Mesenteric fat pad (tissue), 1 donor: Measurements from ENCODE around the gene TRPV5. TPM values are rescaled to one million over a fixed set of nuclear protein-coding genes. Genes with fewer than 3 reads are reported as not detected.

Source experiments
- DNase-seq: peaks from one replicate; pipeline ENCODE4 v3.0.0-alpha.2; 2020; ENCODE audit warnings: low spot score
- total RNA-seq: library from RNA; stranded (reverse); fragmentation: NEBNext Ultra II Directional; extraction: Animal tissue kit (Norgen Biotek cat#: 25700); gene quantifications from one replicate; pipeline ENCODE4 v1.2.1, GENCODE V29; 2021
- donor health status: DM: yes; HTN: yes; CAD: no.

The TRPV5 gene
- total RNA-seq, 1 donor from 2014 or later, result not detected

DNA sequence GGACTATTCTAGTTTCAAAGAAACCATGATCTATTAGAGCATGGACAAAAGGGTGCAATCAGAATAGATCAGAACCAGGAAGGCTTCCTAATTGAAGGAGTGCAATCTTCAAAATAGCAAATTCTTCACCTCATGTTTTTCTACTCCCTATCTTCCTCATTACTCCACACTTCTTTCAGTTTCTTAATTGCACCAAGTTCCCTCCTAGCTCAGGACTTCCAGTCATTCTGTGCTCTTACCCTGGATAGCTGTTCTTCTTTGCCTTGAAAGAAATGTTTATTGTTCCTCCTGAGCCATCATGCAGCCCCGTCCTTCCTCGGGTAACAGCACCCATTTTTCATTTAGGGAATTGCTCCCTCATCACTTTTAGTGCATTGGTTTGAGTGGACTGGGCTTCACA lies 23.1 kb downstream of the TRPV5 start:
- no peak for DNase-seq

DNA sequence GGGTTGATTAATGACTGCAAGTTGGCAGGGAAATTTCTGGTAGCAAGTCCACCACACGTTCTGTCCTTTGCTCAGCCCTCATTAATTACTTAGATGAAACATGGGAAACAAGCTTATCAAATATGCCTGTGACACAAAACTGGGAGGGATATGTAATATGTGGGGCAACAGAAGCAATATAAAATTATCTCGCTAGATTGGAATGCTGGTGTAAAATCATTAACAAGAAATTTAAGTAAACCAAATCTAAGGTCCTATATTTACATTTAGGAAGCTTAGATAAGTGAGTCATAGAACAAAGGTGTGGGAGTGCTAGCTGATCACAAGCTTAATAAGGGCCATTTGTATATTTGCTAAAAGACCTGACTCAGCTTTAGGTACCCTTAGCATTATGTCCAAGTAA lies 23.5 kb downstream of the TRPV5 start:
- no peak for DNase-seq

DNA sequence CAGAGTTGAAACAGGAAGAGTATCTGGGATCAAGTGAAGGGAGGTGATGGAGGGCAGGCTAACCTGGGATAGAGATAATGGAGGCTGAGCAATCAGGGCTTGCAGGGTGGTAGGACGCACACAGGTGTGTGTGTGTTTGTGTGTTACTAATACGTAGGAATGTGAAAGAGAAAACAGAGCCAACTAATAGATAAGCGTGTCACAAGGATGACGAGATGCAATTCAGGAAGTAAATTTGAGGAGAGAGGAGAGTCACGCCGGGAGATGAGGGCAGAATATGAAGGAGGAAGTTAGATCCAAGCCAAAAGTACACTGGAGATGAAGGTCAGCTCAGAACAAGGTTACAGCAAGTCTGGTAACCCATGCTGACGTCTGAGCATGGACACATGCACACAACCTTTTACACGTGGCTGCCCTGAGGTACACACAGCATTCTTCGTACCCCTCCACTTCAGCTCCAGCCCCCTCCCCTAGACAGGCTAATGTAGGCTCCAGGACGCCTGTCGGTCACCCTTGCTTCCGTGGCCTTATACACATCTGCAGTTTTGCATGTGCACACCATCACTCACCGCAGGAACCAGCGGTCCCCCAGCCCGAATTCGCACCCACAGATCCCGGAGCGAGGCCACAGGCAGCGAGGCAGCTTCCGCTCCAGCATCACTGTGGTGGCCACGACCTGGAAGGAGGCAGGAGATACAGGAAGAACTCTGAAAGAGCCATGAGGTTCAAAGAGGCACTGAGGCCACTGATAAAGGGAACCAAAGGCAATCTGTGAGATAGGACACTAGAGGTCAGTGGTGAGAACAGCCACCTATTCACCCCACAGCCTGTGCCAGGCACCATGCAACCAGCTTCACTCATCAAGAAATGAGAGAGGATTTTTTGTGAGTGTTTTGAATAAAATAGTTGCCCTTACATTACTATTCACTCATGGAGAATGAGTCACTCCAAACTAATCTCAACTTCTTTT lies 24.3 kb downstream of the TRPV5 start:
- no peak for DNase-seq

DNA sequence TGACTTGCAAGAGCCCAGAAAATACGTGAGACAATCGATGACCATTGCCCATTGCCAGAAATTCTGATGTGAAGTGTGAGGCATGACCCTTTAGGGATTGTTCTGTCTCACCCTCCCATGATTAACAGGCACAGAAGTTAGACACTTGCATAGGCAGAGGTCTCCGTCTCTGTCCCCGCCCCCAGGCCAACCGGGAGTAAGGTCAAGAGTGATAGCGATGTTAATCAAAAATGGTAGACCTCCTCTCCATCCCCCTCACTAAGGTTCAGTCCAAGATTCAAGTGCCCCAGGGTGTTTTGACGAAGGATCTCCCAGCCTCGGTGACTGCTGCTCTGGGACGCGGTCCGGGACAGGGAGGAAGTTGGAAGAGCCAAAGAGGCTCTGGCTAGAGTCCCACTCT lies 25.3 kb downstream of the TRPV5 start:
- no peak for DNase-seq

DNA sequence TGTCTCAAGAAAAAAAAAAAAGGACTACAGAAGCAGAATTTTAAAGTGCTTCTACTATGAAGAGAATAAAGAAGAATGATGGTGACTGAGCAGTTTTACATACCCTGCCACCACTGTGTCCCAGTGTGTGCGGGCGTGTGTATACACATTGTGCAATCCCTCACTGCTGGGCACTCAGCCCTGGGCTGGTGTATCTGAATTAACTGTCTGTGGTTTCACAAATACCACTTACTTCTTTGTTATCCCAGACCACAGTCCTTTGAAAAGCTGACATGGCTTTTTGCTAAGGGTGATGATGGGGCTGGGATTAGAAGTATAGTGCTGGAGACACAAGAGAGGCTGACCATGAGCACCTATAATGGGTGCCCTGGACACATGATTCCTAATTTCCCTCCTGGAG lies 26.9 kb downstream of the TRPV5 start:
- DNase-seq, result no peak

DNA sequence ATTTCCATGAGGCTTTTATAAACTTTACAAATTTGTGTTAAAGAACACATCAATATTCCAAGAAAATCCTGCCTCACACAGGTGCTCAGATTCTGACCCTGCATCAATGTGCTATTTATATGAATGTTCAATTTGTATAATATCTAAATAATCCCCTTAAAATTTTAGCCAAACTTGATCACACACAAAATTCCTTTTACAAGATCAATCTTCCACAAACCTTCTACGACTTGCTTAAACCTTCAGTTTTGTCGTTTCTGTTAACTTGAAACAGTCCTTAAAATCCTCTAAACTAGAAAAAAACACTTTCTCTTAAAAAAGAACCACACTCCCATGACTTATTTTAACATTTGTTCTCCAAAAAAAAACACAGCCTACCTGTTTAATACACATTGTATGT lies 27.8 kb downstream of the TRPV5 start:
- DNase-seq, result no peak

DNA sequence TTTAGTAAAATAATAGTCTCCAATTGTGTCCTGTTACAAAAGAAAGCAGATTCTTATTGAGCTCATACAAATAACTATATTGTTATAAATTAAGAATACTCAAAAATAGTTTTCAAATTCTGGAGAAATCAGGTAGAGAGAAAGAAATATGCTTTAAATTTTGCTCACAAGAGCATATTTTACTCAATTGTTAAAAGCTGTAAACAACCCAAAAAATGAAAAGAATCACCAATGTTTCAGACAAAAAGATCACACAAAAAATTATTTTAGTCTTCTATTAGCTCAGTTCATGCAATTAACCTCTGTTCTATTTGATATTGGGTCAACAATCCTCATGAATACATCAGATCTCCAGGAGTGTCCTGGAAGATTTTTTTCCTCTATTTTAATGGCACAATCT lies 29.4 kb downstream of the TRPV5 start:
- no peak for DNase-seq

DNA sequence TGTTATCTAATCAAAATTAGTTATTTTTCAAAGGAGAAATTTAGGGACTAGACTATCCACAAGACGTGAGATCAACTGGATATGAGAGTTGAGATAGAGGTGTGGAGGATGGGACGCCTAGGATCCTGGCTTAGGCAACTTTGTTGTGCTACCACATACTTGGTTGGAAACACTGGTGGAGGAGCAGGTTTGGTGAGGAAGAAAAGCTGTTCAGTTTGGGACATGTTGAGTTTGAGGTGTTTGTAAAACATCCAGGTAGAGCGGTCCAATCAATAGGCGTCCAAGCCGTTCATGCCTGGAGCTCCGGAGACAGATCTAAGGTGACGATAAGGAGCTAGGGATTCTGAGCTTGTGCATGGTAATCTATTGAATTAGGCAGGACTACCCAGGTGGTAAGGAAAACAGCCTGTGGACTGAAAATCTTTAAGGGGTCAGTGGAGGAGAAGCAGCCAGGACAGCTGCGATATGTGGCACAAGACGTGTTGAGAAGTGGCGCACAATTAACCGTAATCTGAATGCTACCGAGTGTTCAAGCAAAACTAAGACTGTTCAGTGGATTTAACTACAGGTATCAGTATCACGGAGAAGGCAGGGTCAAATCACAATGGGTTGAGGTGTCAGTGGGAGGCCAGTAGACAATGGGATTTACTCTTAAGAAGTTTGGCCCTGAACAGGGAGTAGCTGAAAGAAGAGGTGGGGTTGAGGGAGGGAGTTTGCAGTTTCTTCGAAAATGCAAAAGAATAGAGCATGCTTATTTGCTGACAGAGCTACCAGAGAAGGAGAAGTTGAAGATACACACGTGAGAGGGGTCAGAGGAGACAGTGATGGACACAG lies 31.9 kb downstream of the TRPV5 start:
- DNase-seq, result no peak

DNA sequence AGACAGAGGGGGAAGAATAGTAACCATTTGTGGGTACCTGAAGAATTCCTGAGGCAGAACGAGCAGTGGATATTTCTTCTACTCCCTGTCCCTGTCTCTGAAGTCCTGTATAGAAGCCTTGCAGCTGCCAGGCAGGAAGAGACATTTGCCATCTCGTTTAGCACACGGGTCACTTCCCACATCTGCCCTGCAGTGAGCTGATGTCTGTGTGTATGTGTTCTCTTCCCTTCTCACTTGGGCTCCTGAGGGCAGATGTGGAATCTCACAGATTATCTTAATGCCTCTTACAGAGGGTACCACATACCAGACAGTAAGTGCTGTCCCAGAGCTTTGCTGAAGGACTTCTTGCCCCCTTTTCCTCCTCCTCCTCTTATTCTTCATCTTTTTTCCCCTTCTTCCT lies 33.9 kb downstream of the TRPV5 start:
- no peak for DNase-seq

DNA sequence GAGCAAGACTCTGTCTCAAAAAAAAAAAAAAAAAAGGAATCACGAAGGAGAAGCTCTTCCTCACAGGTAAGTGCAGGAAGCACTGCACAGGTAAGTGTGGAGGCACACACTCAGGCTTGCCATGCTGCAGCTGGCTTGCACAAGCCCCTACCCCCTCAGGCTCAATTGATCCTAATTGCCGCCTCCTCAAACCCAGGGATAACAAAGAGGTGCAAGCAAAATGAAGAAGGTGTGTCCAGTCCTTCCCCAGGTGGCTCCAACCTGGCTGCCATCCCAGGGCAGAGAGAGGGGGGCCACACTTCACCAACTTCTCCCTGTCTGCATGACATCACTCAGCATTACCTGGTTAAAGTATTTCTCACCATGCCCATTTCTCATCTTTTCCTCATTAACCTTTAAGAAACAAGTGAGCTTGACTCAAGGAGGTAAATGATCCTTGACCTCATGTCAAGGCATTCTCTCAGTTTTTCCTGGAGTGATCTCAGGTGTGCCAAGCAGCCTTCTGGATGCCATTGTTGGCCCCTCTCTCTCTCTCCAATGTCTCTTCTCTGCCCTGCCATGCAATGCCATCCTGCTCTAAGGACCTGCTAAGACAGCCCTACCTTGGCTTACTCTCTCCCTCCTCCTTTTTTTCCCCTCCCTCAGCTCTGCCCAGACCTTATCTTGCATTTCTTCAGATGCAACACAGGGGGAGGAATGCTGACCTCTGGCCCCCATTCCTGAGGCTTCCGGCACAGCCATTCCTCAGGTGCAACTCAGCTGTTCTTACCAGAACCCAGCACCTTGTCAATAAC lies 35.0 kb downstream of the TRPV5 start:
- no peak for DNase-seq

DNA sequence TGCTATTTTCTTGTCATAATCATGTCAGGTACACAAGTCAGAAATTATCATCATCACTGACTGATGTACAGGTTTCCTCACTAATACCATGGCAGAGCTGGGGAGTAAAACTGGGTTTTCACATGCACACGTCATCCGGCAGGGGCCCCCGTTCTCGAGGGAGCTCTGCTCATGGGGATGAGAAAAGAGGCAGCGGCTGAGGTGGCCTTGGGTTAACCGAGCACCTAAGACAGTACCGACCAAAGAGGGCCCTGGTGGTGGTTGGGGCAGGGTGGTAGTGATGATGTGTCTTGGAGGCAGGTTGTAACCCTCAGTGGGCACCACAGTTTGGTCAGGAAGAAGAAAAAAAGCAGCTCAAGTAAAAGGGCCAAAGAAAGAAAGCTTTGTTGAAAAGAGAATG lies 35.9 kb downstream of the TRPV5 start:
- no peak for DNase-seq

DNA sequence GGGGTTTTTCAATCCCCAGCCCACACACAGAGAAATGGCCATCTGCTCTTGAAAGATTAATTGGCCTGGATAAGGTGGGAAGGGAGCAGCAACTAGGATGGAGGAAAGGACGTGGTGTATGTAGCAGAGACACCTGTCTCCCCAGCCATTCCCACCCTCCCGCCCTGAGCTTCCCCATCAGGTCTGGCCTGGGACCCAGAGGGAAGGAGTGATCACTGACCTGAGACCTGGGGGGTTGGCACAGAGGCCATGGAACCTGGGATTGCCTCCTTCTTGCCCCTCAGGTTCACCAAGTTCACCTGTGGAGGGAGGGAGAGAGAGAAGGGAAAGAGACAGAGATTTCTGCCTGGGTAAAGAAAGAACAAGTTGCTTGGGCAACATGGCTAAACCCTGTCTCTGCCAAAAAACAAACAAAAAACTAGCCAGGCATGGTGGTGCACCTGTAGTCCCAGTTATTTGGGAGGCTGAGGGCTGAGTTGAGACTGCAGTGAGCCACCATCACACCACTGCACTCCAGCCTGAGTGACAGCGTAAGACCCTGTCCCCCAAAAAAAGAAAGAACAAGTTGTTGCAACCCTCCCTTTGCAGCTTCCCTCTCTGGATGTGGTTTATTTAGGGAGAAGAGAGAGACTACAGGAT lies 36.7 kb downstream of the TRPV5 start:
- DNase-seq, result peak; percentile 53

DNA sequence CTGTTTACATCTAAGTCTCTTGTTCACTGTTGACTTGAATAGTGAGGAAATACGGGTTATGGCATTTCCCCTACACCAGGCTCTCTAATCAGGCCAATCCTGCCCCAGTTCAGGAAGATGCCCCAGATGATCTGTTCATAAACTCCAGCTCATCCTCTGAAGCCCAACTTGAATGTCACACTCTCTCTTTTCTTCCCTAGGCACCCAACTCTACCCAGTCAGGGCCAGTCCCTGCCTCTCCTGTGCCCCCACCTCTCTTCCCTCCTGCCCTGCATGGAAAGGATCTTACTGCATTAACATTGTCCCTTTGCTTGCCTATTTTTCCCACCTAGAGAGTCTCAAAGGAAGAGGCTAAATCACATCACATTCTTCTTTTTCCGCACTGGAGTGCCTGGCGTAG lies 37.4 kb downstream of the TRPV5 start:
- peak; percentile 26 for DNase-seq

DNA sequence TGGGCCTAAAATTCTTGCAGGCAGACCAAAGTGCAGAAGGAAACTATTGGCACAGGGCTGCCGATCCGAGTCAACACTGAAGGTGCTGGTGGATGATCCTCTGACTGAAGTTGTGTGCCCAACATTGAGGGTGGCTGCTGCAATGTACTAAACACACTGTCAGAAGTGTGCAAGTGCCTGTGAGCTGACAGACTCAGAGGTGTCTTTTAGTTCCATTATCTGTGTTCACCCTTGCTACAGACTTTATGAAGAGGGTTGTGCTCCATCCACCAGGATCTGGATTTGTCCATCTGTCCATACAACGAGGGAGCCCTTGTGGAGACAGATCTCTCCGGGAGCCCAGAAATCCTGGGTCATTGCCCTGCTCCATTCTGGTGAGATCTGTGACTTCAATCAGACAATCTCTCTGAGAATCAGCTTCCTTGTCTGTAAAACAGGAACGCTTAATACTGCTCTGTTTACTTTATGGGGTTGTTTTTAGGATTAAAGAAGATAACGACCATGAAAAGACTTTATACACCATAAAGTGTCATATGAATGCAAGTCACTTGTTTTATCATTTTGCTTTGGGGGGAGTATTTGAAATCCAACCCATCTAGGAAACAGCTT lies 38.5 kb downstream of the TRPV5 start:
- peak; percentile 75 for DNase-seq

DNA sequence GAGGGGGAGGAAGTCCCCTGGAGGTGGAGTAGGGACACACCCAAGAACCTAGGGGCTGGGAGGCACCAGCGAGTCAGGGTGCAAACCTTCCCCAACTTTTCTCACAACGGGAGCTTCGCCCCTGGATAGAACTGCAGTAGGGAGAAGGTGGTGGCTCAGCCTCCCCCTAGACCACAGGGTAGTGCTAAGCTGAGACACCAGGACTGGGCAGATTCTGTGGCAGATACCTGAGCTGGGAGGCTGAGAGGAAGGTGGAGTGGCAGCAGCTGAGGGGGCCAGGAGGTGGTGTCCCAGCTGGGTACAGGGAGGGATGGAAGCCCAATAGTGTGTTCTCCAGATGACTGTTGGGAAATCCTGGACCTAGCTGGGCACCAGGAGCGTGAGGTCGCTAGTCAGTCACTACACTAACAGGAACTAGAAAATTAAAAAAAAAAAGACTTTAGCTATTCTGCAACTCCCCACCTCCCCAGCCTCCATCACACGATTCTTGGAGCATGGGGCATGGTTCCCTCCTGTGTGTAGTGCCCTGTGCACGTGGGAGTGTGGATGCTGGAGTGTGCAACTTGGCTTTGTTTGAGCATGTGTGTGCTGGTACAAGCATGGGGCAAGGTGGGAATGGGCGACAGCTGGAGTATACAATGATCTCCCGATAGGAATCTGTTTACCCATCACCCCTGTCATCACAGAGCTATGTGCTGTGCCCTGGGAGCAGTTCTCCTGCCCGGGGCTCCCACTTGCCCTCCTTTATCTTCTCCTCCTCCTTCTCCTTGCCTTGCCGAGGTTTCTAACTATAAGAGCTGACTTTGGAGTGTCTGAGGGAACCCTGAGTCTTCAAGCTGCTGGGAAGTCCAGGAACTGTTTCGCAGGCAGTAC lies 39.2 kb downstream of the TRPV5 start:
- peak; percentile 75 for DNase-seq

DNA sequence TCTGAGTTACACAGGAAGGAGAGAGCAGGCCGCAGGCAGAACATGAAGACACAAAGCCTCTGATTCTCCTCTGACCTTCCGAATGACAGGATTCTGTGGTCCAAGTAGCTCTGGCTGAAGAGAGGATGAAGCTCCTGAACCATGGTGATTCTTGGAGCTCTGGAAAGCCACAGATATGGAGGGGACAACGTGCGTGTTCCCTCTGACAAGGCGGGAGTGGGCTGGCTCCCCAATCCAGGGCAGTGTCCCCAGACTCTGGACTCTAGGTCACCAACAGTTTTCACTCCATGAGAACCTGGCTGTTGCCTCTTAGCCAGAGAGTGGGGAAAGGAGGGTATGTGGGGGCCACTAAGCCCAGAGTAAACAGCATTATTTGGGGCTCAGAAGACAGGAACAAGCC lies 40.6 kb downstream of the TRPV5 start:
- DNase-seq, result no peak

DNA sequence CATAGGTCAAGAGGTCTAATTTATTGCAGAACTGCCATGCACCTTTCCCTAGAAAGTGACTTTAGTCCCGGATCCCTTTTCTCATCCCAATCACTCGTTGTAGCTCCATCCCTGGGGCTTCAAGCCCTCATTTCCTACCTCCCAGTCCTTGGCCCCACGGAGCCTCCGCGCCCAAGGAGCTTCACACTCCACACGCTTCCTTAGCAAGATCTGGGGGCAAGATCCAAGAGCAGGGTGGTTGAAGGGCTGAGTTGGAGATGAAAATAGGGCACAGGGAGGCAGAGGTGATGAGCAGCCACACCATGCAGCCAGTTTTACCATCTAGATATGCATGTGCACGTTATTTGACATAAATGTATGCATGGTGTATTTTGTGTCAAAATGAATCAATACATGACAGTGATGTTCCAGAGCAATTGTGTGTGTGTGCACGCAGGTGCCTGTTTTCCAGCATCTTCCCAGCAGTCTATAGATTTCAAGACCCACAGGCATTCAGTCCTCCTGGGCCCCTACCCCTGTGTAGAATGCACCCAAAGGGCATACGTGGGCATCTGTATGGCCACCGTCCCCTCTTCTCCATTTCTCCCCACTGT lies 42.0 kb downstream of the TRPV5 start:
- DNase-seq, result peak; percentile 59

DNA sequence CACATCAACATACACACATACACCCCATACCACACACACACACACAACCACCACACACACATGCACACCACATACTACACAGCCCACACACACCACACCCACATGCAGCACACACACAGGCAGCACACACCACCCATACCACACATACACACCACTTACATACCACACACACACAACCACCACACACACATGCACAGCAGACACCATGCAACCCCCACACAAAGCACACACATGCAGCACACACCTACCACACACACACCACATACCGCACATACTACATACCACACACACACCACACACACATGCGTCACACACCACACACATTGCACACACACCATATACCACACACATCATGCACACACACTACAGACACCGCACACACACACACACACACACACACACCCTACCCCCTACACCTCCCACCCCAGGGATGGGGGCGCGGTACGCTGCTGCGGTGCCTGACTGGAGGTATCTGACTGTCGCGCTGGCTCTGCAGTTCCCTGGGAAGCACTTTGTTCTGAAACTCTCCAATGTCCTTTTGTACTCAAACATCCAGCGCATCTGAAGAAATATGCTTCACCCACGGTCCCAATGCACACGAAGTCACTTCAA lies 42.6 kb downstream of the TRPV5 start:
- DNase-seq, result peak; percentile 60

DNA sequence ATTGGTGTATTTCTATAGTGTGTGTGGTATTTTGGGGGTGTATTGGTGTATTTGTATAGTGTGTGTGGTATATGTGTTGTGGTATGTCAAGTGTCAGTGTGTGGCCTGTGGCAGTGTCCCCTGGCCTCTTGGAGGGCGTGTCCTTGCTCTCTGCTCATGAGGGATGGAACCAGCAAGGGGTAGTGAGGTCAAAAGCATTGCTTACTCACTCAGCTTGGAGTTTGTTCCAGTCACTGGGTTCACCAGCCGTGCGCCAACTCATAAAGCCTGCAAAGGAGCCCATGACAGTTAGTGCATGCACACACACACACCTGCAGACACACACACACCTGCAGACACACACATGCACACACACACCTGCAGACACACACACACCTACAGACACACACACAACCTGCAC lies 43.7 kb downstream of the TRPV5 start:
- DNase-seq, result peak; percentile 67
